ENCODE results near the gene KLHL34.
A peak's percentile ranks its signal among the peaks of the same experiment; 100 is the strongest.

Gene KLHL34

DNA sequence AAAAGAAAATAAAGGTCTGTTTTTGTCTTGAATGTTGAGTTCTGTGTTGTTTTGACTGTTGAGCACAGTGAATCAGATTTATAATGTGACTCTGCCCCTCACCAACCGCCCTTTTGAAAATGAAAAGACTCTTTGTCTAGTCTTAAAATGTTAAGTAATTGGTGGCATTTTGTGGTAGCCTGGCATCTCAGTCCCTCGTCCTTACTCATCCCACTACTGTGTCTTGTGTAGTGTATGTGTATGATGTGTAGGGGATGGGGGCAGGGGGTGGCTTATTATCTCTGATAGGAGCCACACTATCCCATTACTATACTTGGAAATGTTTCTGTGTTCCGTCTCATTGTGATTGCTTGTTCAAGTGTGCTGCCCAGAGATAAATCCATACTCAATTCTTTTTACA, 12.2 kb downstream of the KLHL34 start:
- no peak for DNase-seq

GRCh38 chrX:21645431-21645830, 12.7 kb downstream of the KLHL34 start:
- no peak for DNase-seq

DNA sequence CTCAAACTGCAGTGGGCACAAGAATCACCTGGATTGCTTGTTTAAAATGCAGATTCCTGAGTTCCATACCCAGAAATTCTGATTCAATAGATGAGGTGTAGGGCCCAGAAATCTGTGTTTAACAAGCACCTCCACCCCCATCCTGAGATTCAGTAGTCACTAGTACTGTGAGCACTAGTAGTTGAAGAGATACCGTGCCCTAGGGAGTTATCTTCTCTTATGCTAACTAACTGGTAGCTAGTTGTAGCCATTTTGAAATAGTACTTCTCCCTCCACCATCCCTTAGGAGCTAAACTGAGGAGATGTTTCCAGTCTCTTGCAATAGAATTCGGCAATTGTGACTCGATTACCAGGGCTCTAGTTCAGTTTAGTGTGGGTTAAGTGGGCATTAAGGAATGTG, 18.4 kb downstream of the KLHL34 start:
- DNase-seq = no peak

DNA sequence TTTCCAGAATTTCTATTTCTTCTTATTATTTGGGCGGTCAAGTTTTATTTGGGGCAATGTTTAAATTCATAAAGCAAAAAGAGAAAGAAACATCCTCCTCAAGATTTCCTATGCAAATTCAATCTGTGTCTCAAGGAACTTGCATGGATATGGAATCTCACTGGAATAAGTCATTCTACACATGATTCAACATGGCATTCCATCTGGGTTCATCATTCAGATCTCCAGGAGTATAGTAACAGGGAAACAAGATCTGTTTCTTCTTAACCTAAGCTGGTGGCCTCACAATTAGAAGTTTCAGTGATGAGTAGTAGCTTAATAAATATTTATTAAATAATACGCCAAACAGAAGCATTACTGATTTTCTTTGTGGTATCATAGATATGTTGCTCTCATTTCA, 19.8 kb downstream of the KLHL34 start:
- DNase-seq = peak; percentile 46

- DNase-seq = no peak
These were observed 26.1 kb downstream of the KLHL34 start for GRCh38 chrX:21632027-21632426.

- DNase-seq = no peak
These were observed 34.2 kb downstream of the KLHL34 start for GRCh38 chrX:21623778-21624501.

DNA sequence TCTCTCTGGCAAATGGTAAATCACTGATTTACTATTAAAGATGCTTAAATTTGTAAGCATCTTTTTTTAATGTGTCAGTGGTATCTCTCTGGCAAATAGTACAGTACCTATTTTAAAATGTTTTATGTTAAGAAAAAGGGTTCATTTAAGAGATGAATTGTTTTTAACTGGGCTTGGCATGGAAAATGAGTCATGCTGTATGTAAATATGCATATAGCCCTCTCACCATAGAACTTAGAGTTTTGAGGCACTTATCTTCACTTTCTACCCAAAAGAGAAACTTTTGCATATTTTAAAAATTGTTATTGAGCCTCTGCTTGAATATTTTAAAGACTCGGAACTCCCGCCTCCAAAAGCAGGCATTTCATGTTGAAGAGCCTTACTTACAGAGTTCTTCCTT, 37.9 kb downstream of the KLHL34 start:
- DNase-seq = no peak

DNA sequence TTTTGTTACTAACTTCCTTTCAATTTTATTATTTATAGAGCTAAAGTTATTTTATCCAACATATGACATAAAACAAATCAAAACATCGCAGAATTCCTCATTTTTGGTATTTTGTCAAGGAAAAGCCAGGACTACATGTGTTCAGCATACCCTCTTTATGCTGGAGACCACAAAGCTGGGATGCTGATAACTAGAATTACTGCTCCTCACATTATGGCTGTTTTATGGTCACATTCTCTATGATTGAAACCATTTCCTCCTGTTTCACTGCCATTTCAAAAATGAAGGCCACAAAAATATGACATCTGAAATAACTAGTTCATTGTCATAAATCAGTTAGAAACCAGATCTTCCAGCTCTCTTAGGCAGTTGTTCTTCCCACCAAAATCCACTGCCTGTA, 41.7 kb downstream of the KLHL34 start:
- DNase-seq = no peak

GRCh38 chrX:21612154-21612553, 46.0 kb downstream of the KLHL34 start:
- DNase-seq = no peak

- DNase-seq = no peak
These were observed 48.0 kb downstream of the KLHL34 start for GRCh38 chrX:21610168-21610567.

DNA sequence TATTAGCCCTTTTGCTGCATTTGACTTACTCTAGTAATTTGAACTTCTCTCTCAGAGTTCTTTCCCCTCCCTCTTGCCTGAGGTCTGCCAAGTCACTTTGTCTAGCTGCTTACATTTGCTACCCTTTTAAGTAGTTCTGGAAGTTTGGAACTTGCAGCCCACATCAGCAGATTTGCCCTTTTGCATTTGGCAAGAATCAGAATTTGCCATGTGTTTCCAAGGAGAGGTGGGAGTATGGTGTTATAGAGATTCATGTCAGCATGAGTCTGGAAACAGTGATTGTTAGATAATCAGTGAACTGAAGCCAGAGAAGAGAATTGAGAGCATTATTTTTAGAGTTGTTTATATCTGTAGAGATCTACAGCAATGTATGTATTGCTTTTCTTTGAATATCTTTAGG, 52.1 kb downstream of the KLHL34 start:
- DNase-seq = no peak

Measured in EL (cell line).